Measurements from ENCODE around the gene MAP2K3.
"Not testable (repeated sequence)": the region's sequence is repeated elsewhere in the genome, so short reads cannot be mapped to it uniquely, and the experiment has no call there.

Gene MAP2K3

GRCh38 chr17:21297597-21297996 is 13.1 kb downstream of the MAP2K3 start:
- DNase-seq: no peak

- DNase-seq: no peak
Measured at GRCh38 chr17:21298056-21298982, 13.8 kb downstream of the MAP2K3 start.

GRCh38 chr17:21298983-21299519 is 14.5 kb downstream of the MAP2K3 start:
- no peak for DNase-seq

GRCh38 chr17:21299981-21300600 is 15.6 kb downstream of the MAP2K3 start:
- no peak for DNase-seq

- DNase-seq: no peak
Measured at GRCh38 chr17:21300601-21301571, 16.4 kb downstream of the MAP2K3 start.

GRCh38 chr17:21301593-21302550 is 17.4 kb downstream of the MAP2K3 start:
- no peak for DNase-seq

GRCh38 chr17:21302711-21303425 is 18.4 kb downstream of the MAP2K3 start:
- DNase-seq: no peak

- DNase-seq: no peak
Measured at GRCh38 chr17:21303441-21304065, 19.0 kb downstream of the MAP2K3 start.

- DNase-seq: peak in 1 of 2 experiments; percentile 0
Measured at GRCh38 chr17:21304091-21304490, 19.6 kb downstream of the MAP2K3 start.

GRCh38 chr17:21304551-21305151 is 20.1 kb downstream of the MAP2K3 start:
- DNase-seq: not testable (repeated sequence)

GRCh38 chr17:21305431-21306180 is 21.1 kb downstream of the MAP2K3 start:
- DNase-seq: not testable (repeated sequence)

GRCh38 chr17:21306611-21307272 is 22.2 kb downstream of the MAP2K3 start:
- not testable (repeated sequence) for DNase-seq

GRCh38 chr17:21307273-21307625 is 22.7 kb downstream of the MAP2K3 start:
- DNase-seq: not testable (repeated sequence)

GRCh38 chr17:21308931-21309381 is 24.4 kb downstream of the MAP2K3 start:
- DNase-seq: not testable (repeated sequence)

- DNase-seq: not testable (repeated sequence)
Measured at GRCh38 chr17:21310061-21310765, 25.7 kb downstream of the MAP2K3 start.

GRCh38 chr17:21310766-21311602 is 26.5 kb downstream of the MAP2K3 start:
- DNase-seq: not testable (repeated sequence)

GRCh38 chr17:21313320-21313719 is 28.8 kb downstream of the MAP2K3 start:
- DNase-seq: no peak
